Upper lobe of left lung (tissue), 4 donors: ENCODE data around the gene SYNE2.

ENCODE experiments used
- CTCF ChIP-seq, 6 experiments: fragments of 450-650 bp in 4 of 6; fragments of 200-600 bp in 2 of 6; sonication (generic) in 2 of 6; IDR thresholded peaks; one replicate each; pipeline ENCODE4 v1.5.1; 2016 to 2019; ENCODE audit warnings: antibody characterized with exemption in 6 of 6
- POLR2A ChIP-seq, 4 donors: fragments of 450-650 bp; IDR thresholded peaks; one replicate each; pipeline ENCODE4 v1.5.1; 2016 to 2017; ENCODE audit warnings: antibody characterized with exemption in 4 of 4, mild to moderate bottlenecking in 2 of 4

GRCh38 chr14:64026600-64026999, 173.8 kb downstream of the SYNE2 start:
- no peak for TF ChIP-seq CTCF (IDR thresholded peaks at IDR 0.05)
- no peak for TF ChIP-seq POLR2A (IDR thresholded peaks at IDR 0.05)
